T-helper 2 cell treated with Interferon-gamma antibody and Interleukin-4, amounts not matched to agents 5 μg/mL and 100 μg/mL, for 36 hours (primary cell): ENCODE data around the gene SLC2A10.

Experiments
- DNase-seq: peaks from one replicate; pipeline ENCODE4 v3.0.0; 2021; ENCODE audit warnings: low spot score
- H3K27ac Mint-ChIP-seq: one replicate; pipeline ENCODE4 v1.8.0; 2021; ENCODE audit warnings: mild to moderate bottlenecking, mixed read lengths
- H3K27me3 Mint-ChIP-seq: one replicate; pipeline ENCODE4 v1.8.0; 2021; ENCODE audit warnings: low read depth, mixed read lengths
- H3K36me3 Mint-ChIP-seq: one replicate; pipeline ENCODE4 v1.8.0; 2021; ENCODE audit warnings: low read depth, mixed read lengths
- H3K4me1 Mint-ChIP-seq: one replicate; pipeline ENCODE4 v1.8.0; 2021; ENCODE audit warnings: low read depth, mixed read lengths
- H3K4me3 Mint-ChIP-seq: one replicate; pipeline ENCODE4 v1.8.0; 2022; ENCODE audit warnings: mild to moderate bottlenecking, moderate library complexity, mixed read lengths
- H3K9me3 Mint-ChIP-seq: one replicate; pipeline ENCODE4 v1.8.0; 2021; ENCODE audit warnings: mixed read lengths

Gene SLC2A10

GRCh38 chr20:46709459-46710152 lies at the start of gene SLC2A10:
Gene SLC2A10, plus strand, starts transcription at chr20:46709649. Its CDS starts 88 bp downstream, at chr20:46709737.
- Mint-ChIP-seq H3K4me1 (peaks cover 6% of the 10 kb centered on the region), H3K9me3 (peaks cover 4% of the 10 kb centered on the region), H3K27me3 (peaks cover 54% of the 10 kb centered on the region), H3K36me3 (no peaks in the 10 kb centered on the region), H3K27ac (no peak within 1 kb of the TSS), H3K4me3 (peak within 1 kb of the TSS; percentile 48)
- DNase-seq = no peak

- H3K4me1 Mint-ChIP-seq = no peaks in the 10 kb centered on the region
- peaks cover 5% of the 10 kb centered on the region for H3K27me3 Mint-ChIP-seq
- no peak for DNase-seq
- H3K27ac Mint-ChIP-seq = no peak overlapping the region
- H3K36me3 Mint-ChIP-seq = no peaks in the 10 kb centered on the region
- H3K9me3 Mint-ChIP-seq = peaks cover 5% of the 10 kb centered on the region
- H3K4me3 Mint-ChIP-seq = no peak overlapping the region
Measured at GRCh38 chr20:46660487-46660886, 49.0 kb upstream of the SLC2A10 start.

DNA sequence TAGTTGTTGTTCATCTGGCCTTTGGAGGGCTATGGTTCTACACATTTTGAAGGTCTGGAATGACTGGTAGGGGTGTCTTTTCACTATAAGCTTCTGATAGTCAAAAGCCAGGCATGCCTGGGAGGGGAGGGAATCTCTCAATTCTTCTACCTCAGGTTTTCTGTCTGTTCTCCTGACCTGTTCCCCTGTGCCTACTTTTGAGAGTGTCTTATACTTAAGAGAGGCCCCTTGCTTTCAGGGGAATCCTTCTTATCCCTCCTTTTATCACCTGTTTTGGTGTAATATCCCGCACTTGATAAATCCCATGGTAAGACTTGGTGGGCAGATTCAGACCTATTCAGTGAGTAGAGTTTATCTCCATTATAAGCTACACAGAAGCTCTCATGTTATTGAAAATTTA lies 47.8 kb upstream of the SLC2A10 start:
- no peak overlapping the region for H3K4me3 Mint-ChIP-seq
- H3K27me3 Mint-ChIP-seq = peaks cover 5% of the 10 kb centered on the region
- peaks cover 5% of the 10 kb centered on the region for H3K9me3 Mint-ChIP-seq
- no peak overlapping the region for H3K27ac Mint-ChIP-seq
- H3K36me3 Mint-ChIP-seq = no peaks in the 10 kb centered on the region
- no peak for DNase-seq
- H3K4me1 Mint-ChIP-seq = no peaks in the 10 kb centered on the region

- H3K36me3 Mint-ChIP-seq = no peaks in the 10 kb centered on the region
- H3K4me3 Mint-ChIP-seq = no peak overlapping the region
- H3K27ac Mint-ChIP-seq = no peak overlapping the region
- DNase-seq = no peak
- peaks cover 5% of the 10 kb centered on the region for H3K9me3 Mint-ChIP-seq
- H3K4me1 Mint-ChIP-seq = no peaks in the 10 kb centered on the region
- H3K27me3 Mint-ChIP-seq = peaks cover 5% of the 10 kb centered on the region
Measured at GRCh38 chr20:46663531-46663930, 45.9 kb upstream of the SLC2A10 start.

DNA sequence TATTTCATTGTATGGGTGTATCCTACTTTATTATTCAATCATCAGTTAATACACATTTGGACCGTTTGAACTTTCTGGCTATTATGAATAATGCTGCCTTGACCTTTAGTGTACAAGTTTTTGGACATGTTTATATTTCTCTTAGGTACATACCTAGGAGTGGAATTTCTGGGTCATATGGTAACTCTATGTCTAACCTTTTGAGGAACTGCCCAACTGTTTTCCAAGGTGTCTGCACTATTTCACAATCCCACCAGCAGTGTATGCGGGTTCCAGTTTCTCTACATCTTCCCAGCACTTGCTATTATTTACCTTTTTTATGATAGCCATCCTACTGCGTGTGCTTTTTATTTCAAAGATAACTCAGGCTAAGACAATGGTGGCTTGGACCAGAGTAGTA lies 43.8 kb upstream of the SLC2A10 start:
- H3K27ac Mint-ChIP-seq = no peak overlapping the region
- peaks cover 1% of the 10 kb centered on the region for H3K27me3 Mint-ChIP-seq
- no peak for DNase-seq
- peaks cover 10% of the 10 kb centered on the region for H3K9me3 Mint-ChIP-seq
- H3K36me3 Mint-ChIP-seq = no peaks in the 10 kb centered on the region
- H3K4me1 Mint-ChIP-seq = no peaks in the 10 kb centered on the region
- no peak overlapping the region for H3K4me3 Mint-ChIP-seq

GRCh38 chr20:46666306-46666705 lies 43.1 kb upstream of the SLC2A10 start:
- Mint-ChIP-seq H3K27me3 (no peaks in the 10 kb centered on the region), H3K4me1 (no peaks in the 10 kb centered on the region), H3K9me3 (peaks cover 13% of the 10 kb centered on the region), H3K27ac (no peak overlapping the region), H3K36me3 (no peaks in the 10 kb centered on the region), H3K4me3 (no peak overlapping the region)
- no peak for DNase-seq

- H3K27me3 Mint-ChIP-seq = no peaks in the 10 kb centered on the region
- no peak for DNase-seq
- H3K27ac Mint-ChIP-seq = no peak overlapping the region
- no peaks in the 10 kb centered on the region for H3K4me1 Mint-ChIP-seq
- H3K9me3 Mint-ChIP-seq = peaks cover 13% of the 10 kb centered on the region
- no peaks in the 10 kb centered on the region for H3K36me3 Mint-ChIP-seq
- no peak overlapping the region for H3K4me3 Mint-ChIP-seq
Measured at GRCh38 chr20:46666818-46667515, 42.5 kb upstream of the SLC2A10 start.

DNA sequence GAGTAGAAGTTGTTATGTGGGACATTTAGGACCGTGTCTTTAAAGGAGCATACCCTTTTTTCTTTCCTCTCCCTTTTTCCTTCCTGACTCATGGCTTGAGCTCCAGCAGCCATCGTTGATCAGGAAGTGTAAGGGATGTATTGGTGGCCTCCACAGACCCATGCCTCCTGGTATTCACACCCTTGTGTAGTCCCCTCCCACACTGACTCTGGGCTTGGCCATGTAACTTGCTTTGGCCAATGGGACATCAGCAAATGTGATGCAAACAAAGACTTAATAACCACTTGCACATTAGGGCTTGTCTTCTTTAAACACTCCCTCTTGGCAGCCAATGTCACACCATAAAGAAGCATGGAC lies 39.2 kb upstream of the SLC2A10 start:
- no peak overlapping the region for H3K27ac Mint-ChIP-seq
- no peaks in the 10 kb centered on the region for H3K4me1 Mint-ChIP-seq
- H3K27me3 Mint-ChIP-seq = no peaks in the 10 kb centered on the region
- H3K36me3 Mint-ChIP-seq = no peaks in the 10 kb centered on the region
- H3K4me3 Mint-ChIP-seq = no peak overlapping the region
- H3K9me3 Mint-ChIP-seq = peaks cover 13% of the 10 kb centered on the region
- no peak for DNase-seq

DNA sequence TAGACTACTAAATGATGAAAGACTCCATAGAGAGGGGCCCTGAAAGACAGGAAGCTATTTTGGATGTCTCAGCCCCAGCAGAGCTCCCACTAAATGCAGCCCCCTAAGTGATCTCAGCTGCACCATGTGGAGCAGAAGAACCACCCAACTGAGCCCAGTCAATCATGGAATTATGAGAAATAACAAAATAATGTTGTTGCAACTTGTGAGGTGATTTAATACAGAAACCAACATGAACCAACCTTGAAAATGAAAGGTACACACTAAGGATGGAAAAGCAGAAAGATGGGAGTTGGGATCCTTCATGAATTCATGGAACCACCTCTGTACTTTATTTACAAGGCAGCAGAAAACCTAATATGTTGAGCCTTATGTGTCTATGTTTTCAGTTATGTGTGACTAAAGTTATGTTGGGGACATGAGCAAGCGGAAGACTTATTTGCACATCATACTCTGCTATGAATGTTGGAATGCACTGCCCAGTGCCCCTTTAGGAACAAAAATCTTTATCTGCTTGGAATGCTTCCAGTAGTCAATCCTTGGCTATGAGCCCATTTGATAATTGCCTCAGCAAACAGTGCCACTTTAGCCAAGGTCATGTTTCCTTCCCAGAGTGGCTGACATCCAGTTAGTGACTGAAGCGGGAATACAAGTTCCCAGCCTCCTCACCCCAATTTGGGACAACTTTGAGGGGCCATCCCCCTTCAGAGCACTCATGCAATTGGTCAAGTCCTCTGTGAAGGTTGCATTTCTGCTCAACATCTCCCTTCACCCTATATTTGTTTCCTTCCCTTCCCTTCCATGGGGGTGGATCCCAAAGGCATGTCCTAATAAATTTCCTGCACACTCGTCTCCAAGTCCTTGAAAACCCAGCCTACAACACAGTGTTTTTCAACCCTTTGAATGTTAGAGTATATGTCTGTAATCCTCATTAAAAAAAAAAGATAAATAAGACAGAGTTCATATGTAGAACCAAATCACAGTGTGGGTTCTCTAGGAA lies 38.6 kb upstream of the SLC2A10 start:
- DNase-seq = no peak
- H3K27ac Mint-ChIP-seq = no peak overlapping the region
- peaks cover 13% of the 10 kb centered on the region for H3K9me3 Mint-ChIP-seq
- no peaks in the 10 kb centered on the region for H3K27me3 Mint-ChIP-seq
- no peaks in the 10 kb centered on the region for H3K4me1 Mint-ChIP-seq
- H3K4me3 Mint-ChIP-seq = no peak overlapping the region
- H3K36me3 Mint-ChIP-seq = no peaks in the 10 kb centered on the region

- Mint-ChIP-seq H3K36me3 (no peaks in the 10 kb centered on the region), H3K4me1 (no peaks in the 10 kb centered on the region), H3K27me3 (no peaks in the 10 kb centered on the region), H3K9me3 (peaks cover 13% of the 10 kb centered on the region), H3K4me3 (no peak overlapping the region), H3K27ac (no peak overlapping the region)
- no peak for DNase-seq
Measured at GRCh38 chr20:46671866-46672542, 37.4 kb upstream of the SLC2A10 start.

- no peaks in the 10 kb centered on the region for H3K27me3 Mint-ChIP-seq
- H3K27ac Mint-ChIP-seq = no peak overlapping the region
- no peaks in the 10 kb centered on the region for H3K36me3 Mint-ChIP-seq
- peaks cover 13% of the 10 kb centered on the region for H3K9me3 Mint-ChIP-seq
- no peak overlapping the region for H3K4me3 Mint-ChIP-seq
- no peak for DNase-seq
- H3K4me1 Mint-ChIP-seq = no peaks in the 10 kb centered on the region
Measured at GRCh38 chr20:46672543-46673148, 36.8 kb upstream of the SLC2A10 start.

GRCh38 chr20:46673394-46674252 lies 35.8 kb upstream of the SLC2A10 start:
- Mint-ChIP-seq H3K4me3 (no peak overlapping the region), H3K4me1 (no peaks in the 10 kb centered on the region), H3K9me3 (peaks cover 13% of the 10 kb centered on the region), H3K36me3 (no peaks in the 10 kb centered on the region), H3K27me3 (no peaks in the 10 kb centered on the region), H3K27ac (no peak overlapping the region)
- no peak for DNase-seq
